Measurements from ENCODE around the gene CCNG1.

GRCh38 chr5:163407034-163407655 lies 30.2 kb upstream of the CCNG1 start:
- TF ChIP-seq POLR2A (IDR thresholded peaks at IDR 0.05), result no peak
- no peak for TF ChIP-seq CTCF (IDR thresholded peaks at IDR 0.05 in 8 of 11, conservative IDR thresholded peaks at IDR 0.05 in 3 of 11)

Measured in spleen (tissue), 7 donors.